ENCODE data around the gene XK.

Gene XK

DNA sequence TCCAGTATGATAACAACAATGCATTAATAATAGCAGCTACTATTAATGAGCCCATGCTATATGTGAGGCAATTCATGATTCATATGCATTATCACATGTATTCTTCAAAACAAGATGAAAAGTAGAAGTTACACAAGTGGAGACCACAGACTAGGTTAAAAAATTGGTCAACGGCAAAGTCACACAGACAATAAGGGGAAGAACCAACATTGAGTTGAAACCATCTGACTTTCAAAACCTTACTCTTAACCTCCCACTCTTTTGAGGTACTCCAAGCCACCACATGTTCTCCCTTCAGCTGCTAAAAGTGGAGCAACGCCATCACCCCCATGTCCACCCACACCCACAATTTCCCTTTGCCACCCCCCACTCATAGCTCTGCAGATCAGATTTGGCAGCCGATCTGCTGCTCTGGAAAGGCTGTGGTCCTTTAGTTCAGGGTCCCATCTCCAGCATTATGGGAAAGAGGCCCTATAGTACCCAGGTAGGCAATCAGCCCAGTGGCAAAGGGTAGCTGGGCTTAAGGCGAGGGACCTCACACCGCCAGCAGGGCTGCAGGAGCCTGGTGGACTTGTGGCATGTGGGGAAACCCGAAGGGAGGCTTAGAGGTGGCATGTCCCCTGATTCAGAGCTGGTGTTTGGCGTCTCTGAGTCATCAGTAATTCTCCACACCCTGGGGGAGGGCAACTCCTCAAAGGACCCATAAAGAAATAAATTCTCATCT is 60.8 kb downstream of the XK start:
- no peaks in the 10 kb centered on the region for H3K27me3 ChIP-seq (ENCODE audit: control insufficient read depth in 2 of 2, insufficient read depth in 2 of 2, low read length in 2 of 2)
- H3K4me3 ChIP-seq (ENCODE audit: low read length in 2 of 2), result no peak overlapping the region
- no peak overlapping the region for H3K9ac ChIP-seq (ENCODE audit: low read depth in 1 of 2, low read length in 2 of 2)
- no peaks in the 10 kb centered on the region for H3K36me3 ChIP-seq (ENCODE audit: control insufficient read depth in 2 of 2, insufficient read depth in 2 of 2, low read length in 2 of 2)
- peak overlapping the region in 1 of 2 donors; percentile 32 for H3K27ac ChIP-seq (ENCODE audit: low read depth in 2 of 2, low read length in 2 of 2)
- peaks cover 0 to 4% of the 10 kb centered on the region in 2 donors for H3K4me1 ChIP-seq (ENCODE audit: control insufficient read depth in 2 of 2, insufficient read depth in 2 of 2, low read length in 2 of 2)
- H3K9me3 ChIP-seq (ENCODE audit: control insufficient read depth in 2 of 2, low read length in 2 of 2), result no peaks in the 10 kb centered on the region

DNA sequence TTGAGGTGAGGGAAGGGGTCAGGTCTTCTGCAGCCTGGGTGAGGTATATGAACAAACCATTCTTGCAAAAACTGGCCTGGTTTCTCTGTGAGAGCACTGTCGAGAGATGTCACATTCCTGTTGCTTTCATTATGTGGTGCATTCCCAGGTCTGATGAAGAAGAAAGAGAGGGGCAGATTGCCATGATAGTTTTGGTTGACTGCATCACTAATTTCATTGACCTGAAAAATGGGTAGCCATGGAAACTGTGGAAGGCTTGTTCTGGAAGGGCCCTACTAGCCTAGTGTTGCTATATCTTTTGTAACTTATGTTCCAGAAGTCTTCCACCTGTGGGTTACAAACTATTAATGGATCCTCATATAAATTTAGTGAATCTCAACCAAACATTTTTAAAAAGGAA is 61.4 kb downstream of the XK start:
- Histone ChIP-seq H3K9ac (ENCODE audit: low read depth in 1 of 2, low read length in 2 of 2) (no peak overlapping the region), H3K4me3 (ENCODE audit: low read length in 2 of 2) (no peak overlapping the region), H3K9me3 (ENCODE audit: control insufficient read depth in 2 of 2, low read length in 2 of 2) (no peaks in the 10 kb centered on the region), H3K27ac (ENCODE audit: low read depth in 2 of 2, low read length in 2 of 2) (no peak overlapping the region), H3K36me3 (ENCODE audit: control insufficient read depth in 2 of 2, insufficient read depth in 2 of 2, low read length in 2 of 2) (no peaks in the 10 kb centered on the region), H3K4me1 (ENCODE audit: control insufficient read depth in 2 of 2, insufficient read depth in 2 of 2, low read length in 2 of 2) (peaks cover 0 to 4% of the 10 kb centered on the region in 2 donors), H3K27me3 (ENCODE audit: control insufficient read depth in 2 of 2, insufficient read depth in 2 of 2, low read length in 2 of 2) (no peaks in the 10 kb centered on the region)

DNA sequence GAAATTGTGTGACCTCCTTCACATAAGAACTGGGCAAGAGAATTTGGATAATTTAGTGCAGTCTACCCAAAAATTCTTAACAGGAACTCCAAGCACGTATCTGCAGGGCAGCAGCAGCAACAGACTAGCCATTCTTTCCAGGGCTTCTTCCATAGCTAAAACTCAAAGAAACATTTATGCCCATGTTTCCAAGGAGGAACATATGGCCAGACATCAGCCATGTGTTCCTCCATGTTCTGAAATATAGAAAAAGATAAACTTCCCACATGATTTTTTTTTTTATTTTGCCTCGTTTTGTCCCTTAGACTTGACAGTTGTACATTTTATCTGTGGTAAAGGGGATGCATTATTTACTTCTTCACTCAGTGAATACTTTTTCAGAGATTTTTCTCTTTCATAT is 66.7 kb downstream of the XK start:
- Histone ChIP-seq H3K4me3 (ENCODE audit: low read length in 2 of 2) (no peak overlapping the region), H3K27ac (ENCODE audit: low read depth in 2 of 2, low read length in 2 of 2) (no peak overlapping the region), H3K27me3 (ENCODE audit: control insufficient read depth in 2 of 2, insufficient read depth in 2 of 2, low read length in 2 of 2) (peaks cover 0 to 2% of the 10 kb centered on the region in 2 donors)

DNA sequence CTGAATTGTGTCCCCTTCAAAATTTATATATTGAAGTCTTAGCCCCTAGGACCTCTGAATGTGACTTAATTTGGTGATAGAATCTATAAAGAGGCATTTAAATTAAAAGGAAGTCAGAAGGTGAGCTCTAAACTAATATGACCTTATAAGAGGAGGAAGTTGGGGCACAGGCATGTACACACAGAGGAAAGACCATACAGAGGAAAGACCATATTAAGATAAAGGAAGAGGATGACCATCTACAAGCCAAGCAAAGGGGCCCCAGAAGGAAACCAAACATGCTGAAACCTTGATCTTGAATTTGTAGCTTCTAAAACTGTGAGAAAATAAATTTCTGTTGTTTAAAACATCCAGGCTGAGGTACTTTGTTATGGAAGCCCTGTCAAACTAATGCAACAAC is 67.3 kb downstream of the XK start:
- Histone ChIP-seq H3K27me3 (ENCODE audit: control insufficient read depth in 2 of 2, insufficient read depth in 2 of 2, low read length in 2 of 2) (peaks cover 0 to 2% of the 10 kb centered on the region in 2 donors), H3K36me3 (ENCODE audit: control insufficient read depth in 2 of 2, insufficient read depth in 2 of 2, low read length in 2 of 2) (no peaks in the 10 kb centered on the region), H3K4me1 (ENCODE audit: control insufficient read depth in 2 of 2, insufficient read depth in 2 of 2, low read length in 2 of 2) (peaks cover 7 to 11% of the 10 kb centered on the region in 2 donors), H3K27ac (ENCODE audit: low read depth in 2 of 2, low read length in 2 of 2) (no peak overlapping the region), H3K4me3 (ENCODE audit: low read length in 2 of 2) (no peak overlapping the region), H3K9ac (ENCODE audit: low read depth in 1 of 2, low read length in 2 of 2) (no peak overlapping the region), H3K9me3 (ENCODE audit: control insufficient read depth in 2 of 2, low read length in 2 of 2) (no peaks in the 10 kb centered on the region)

More for the DNA sequence above, 66.7 kb downstream of the XK start:
- Histone ChIP-seq H3K9ac (ENCODE audit: low read depth in 1 of 2, low read length in 2 of 2) (no peak overlapping the region), H3K4me1 (ENCODE audit: control insufficient read depth in 2 of 2, insufficient read depth in 2 of 2, low read length in 2 of 2) (peaks cover 7 to 11% of the 10 kb centered on the region in 2 donors), H3K9me3 (ENCODE audit: control insufficient read depth in 2 of 2, low read length in 2 of 2) (no peaks in the 10 kb centered on the region), H3K36me3 (ENCODE audit: control insufficient read depth in 2 of 2, insufficient read depth in 2 of 2, low read length in 2 of 2) (no peaks in the 10 kb centered on the region)

DNA sequence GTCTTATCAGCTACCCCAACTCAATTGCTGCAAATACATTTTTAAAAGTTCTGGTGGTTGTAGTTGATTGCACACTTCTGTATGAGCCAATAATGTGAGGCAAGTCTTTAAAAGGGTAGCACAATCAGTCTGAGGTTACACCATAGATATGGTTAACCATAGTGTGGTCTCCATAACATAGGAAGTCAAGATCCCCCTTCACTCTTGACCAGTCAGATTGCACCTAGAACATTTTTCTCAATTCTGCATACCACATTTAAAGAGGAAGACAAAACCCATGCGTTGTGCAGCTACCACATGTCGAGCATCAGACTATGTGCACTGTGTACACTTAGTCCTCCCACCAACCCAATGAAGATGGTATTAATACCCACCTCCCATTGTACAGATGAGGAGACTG is 67.8 kb downstream of the XK start:
- H3K36me3 ChIP-seq (ENCODE audit: control insufficient read depth in 2 of 2, insufficient read depth in 2 of 2, low read length in 2 of 2), result no peaks in the 10 kb centered on the region
- H3K27me3 ChIP-seq (ENCODE audit: control insufficient read depth in 2 of 2, insufficient read depth in 2 of 2, low read length in 2 of 2), result peaks cover 0 to 2% of the 10 kb centered on the region in 2 donors
- H3K9me3 ChIP-seq (ENCODE audit: control insufficient read depth in 2 of 2, low read length in 2 of 2), result no peaks in the 10 kb centered on the region
- no peak overlapping the region for H3K4me3 ChIP-seq (ENCODE audit: low read length in 2 of 2)
- no peak overlapping the region for H3K9ac ChIP-seq (ENCODE audit: low read depth in 1 of 2, low read length in 2 of 2)
- no peak overlapping the region for H3K27ac ChIP-seq (ENCODE audit: low read depth in 2 of 2, low read length in 2 of 2)
- H3K4me1 ChIP-seq (ENCODE audit: control insufficient read depth in 2 of 2, insufficient read depth in 2 of 2, low read length in 2 of 2), result peaks cover 7 to 11% of the 10 kb centered on the region in 2 donors

DNA sequence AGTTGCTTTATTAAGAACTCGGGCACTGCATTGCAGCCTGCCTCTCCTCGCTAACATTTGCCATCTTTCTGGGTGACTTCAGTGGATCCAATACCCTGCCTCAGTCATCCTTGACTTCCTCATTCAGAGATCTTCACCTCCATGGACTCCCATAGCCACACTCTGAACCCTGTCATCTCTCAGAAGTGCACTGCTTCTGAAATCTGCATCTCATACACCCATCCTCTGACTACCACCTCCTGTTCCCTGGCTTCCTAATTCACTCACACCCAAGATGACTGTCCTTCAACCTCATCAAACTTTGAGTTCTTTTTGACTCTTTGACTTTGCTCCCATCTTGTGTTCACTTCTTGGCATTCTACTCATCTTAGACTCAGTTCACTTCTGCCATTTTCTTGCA is 68.9 kb downstream of the XK start:
- Histone ChIP-seq H3K4me1 (ENCODE audit: control insufficient read depth in 2 of 2, insufficient read depth in 2 of 2, low read length in 2 of 2) (peaks cover 7 to 11% of the 10 kb centered on the region in 2 donors), H3K27me3 (ENCODE audit: control insufficient read depth in 2 of 2, insufficient read depth in 2 of 2, low read length in 2 of 2) (peaks cover 0 to 2% of the 10 kb centered on the region in 2 donors), H3K27ac (ENCODE audit: low read depth in 2 of 2, low read length in 2 of 2) (peak overlapping the region in 1 of 2 donors; percentile 0), H3K36me3 (ENCODE audit: control insufficient read depth in 2 of 2, insufficient read depth in 2 of 2, low read length in 2 of 2) (no peaks in the 10 kb centered on the region), H3K9me3 (ENCODE audit: control insufficient read depth in 2 of 2, low read length in 2 of 2) (no peaks in the 10 kb centered on the region), H3K4me3 (ENCODE audit: low read length in 2 of 2) (no peak overlapping the region), H3K9ac (ENCODE audit: low read depth in 1 of 2, low read length in 2 of 2) (no peak overlapping the region)

DNA sequence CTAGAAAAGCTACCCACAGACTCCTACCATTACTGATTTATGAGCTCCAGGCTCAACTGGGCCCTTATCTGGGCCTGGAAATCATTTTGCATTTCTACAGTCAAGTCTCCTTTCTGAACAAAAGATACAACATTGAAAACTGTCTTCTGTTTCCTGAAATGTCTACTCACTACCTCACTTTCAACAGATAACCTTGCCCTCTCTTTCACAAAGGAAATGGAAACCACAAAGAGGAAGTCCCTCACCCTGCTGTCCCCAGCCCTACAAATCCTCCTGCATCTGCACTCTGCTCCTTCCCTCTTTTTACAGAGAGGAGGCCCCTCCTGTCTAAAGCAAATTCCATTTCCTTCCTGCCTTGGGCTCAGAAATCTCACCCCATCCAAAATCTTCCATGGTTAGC is 69.4 kb downstream of the XK start:
- Histone ChIP-seq H3K4me1 (ENCODE audit: control insufficient read depth in 2 of 2, insufficient read depth in 2 of 2, low read length in 2 of 2) (peaks cover 7 to 11% of the 10 kb centered on the region in 2 donors), H3K27me3 (ENCODE audit: control insufficient read depth in 2 of 2, insufficient read depth in 2 of 2, low read length in 2 of 2) (peaks cover 0 to 2% of the 10 kb centered on the region in 2 donors), H3K9me3 (ENCODE audit: control insufficient read depth in 2 of 2, low read length in 2 of 2) (no peaks in the 10 kb centered on the region), H3K36me3 (ENCODE audit: control insufficient read depth in 2 of 2, insufficient read depth in 2 of 2, low read length in 2 of 2) (no peaks in the 10 kb centered on the region), H3K4me3 (ENCODE audit: low read length in 2 of 2) (no peak overlapping the region), H3K9ac (ENCODE audit: low read depth in 1 of 2, low read length in 2 of 2) (no peak overlapping the region), H3K27ac (ENCODE audit: low read depth in 2 of 2, low read length in 2 of 2) (peak overlapping the region in 1 of 2 donors; percentile 0)

DNA sequence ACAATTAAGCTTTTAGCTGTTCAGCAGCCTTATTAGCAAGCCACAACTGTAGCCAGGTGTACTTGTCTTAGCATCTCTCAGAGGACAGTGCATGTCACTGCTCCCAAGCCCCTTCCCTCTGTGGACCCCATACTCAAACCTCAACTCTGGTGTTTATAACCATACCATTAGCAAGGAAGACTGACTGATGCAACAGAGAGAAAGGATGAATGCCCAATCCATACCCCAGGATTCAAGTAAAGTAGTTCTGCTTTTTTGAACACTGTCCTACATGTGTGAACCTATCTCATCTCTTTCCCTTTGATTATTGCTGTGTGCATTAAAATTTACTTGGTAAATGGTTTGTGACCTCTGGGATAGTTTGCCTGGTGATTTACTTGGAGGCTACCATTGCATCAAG is 71.5 kb downstream of the XK start:
- no peaks in the 10 kb centered on the region for H3K9me3 ChIP-seq (ENCODE audit: control insufficient read depth in 2 of 2, low read length in 2 of 2)
- peaks cover 7 to 11% of the 10 kb centered on the region in 2 donors for H3K4me1 ChIP-seq (ENCODE audit: control insufficient read depth in 2 of 2, insufficient read depth in 2 of 2, low read length in 2 of 2)
- H3K27ac ChIP-seq (ENCODE audit: low read depth in 2 of 2, low read length in 2 of 2), result no peak overlapping the region
- no peak overlapping the region for H3K9ac ChIP-seq (ENCODE audit: low read depth in 1 of 2, low read length in 2 of 2)
- H3K36me3 ChIP-seq (ENCODE audit: control insufficient read depth in 2 of 2, insufficient read depth in 2 of 2, low read length in 2 of 2), result no peaks in the 10 kb centered on the region
- H3K4me3 ChIP-seq (ENCODE audit: low read length in 2 of 2), result no peak overlapping the region
- peaks cover 0 to 2% of the 10 kb centered on the region in 2 donors for H3K27me3 ChIP-seq (ENCODE audit: control insufficient read depth in 2 of 2, insufficient read depth in 2 of 2, low read length in 2 of 2)

DNA sequence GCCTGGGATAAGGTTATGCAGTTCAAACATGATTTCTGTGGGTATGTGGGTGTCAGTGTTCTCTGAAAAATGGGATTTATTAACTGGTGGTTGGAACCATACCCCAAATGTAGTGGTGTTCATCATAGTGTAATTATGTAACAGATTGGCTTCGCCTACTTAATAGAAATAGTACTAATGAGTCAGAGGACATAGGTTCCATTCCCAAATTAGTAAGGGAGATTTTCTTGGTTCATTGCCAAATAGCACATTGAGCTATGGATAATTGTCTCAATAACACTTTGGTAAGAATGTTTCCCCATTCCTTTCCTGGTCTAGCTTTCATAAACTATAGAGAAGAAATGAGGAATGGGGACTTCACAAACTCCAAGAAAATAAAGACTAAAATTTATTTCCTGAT is 73.8 kb downstream of the XK start:
- Histone ChIP-seq H3K27me3 (ENCODE audit: control insufficient read depth in 2 of 2, insufficient read depth in 2 of 2, low read length in 2 of 2) (peaks cover 0 to 4% of the 10 kb centered on the region in 2 donors), H3K27ac (ENCODE audit: low read depth in 2 of 2, low read length in 2 of 2) (no peak overlapping the region), H3K9me3 (ENCODE audit: control insufficient read depth in 2 of 2, low read length in 2 of 2) (no peaks in the 10 kb centered on the region), H3K4me3 (ENCODE audit: low read length in 2 of 2) (no peak overlapping the region), H3K4me1 (ENCODE audit: control insufficient read depth in 2 of 2, insufficient read depth in 2 of 2, low read length in 2 of 2) (peaks cover 2 to 6% of the 10 kb centered on the region in 2 donors), H3K9ac (ENCODE audit: low read depth in 1 of 2, low read length in 2 of 2) (no peak overlapping the region), H3K36me3 (ENCODE audit: control insufficient read depth in 2 of 2, insufficient read depth in 2 of 2, low read length in 2 of 2) (no peaks in the 10 kb centered on the region)

DNA sequence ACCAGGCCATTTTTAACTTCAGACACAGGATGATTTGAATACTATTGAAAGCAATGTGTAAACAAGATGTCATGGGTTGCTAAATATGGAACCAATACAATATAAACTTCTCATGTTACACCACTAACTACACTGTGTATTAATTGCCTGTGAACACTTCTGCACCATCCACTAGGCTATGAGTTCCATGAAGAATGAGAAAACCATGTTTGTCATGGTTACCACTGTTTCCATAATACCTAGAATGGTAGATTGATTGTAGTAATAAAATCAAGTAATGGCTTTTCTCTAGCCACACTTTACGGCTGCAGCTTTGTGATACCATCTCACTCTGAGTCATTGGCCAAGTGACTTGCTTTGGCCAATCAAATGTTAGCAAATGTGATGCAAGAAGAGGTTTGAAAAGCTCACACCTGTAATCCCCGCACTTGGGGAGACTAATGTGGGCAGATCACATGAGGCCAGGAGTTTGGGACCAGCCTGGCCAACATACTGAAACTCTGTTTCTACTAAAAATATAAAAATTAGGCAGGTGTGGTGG is 74.4 kb downstream of the XK start:
- Histone ChIP-seq H3K27ac (ENCODE audit: low read depth in 2 of 2, low read length in 2 of 2) (no peak overlapping the region), H3K4me3 (ENCODE audit: low read length in 2 of 2) (no peak overlapping the region), H3K27me3 (ENCODE audit: control insufficient read depth in 2 of 2, insufficient read depth in 2 of 2, low read length in 2 of 2) (peaks cover 0 to 4% of the 10 kb centered on the region in 2 donors), H3K36me3 (ENCODE audit: control insufficient read depth in 2 of 2, insufficient read depth in 2 of 2, low read length in 2 of 2) (no peaks in the 10 kb centered on the region), H3K9ac (ENCODE audit: low read depth in 1 of 2, low read length in 2 of 2) (no peak overlapping the region), H3K4me1 (ENCODE audit: control insufficient read depth in 2 of 2, insufficient read depth in 2 of 2, low read length in 2 of 2) (no peaks in the 10 kb centered on the region), H3K9me3 (ENCODE audit: control insufficient read depth in 2 of 2, low read length in 2 of 2) (no peaks in the 10 kb centered on the region)

Measured in mucosa of rectum (tissue), 2 donors.